IMR-90 (cell line): ENCODE data around the gene PLA2G2A. TPM values are rescaled to one million over a fixed set of nuclear protein-coding genes. Genes with fewer than 3 reads are reported as not detected.

Experiments
- ATAC-seq: fragments of 200-7000 bp; cut with Tn5 transposase; 2 replicates; pipeline ENCODE4 v1.9.1; 2020; ENCODE audit warnings: low read depth, mild to moderate bottlenecking, moderate library complexity
- BruUV-seq: library from RNA; stranded (reverse); fragments of 400-500 nt; replicated peaks from 2 replicates; lab custom pipeline; 2021; lab: Mats Ljungman, UMichigan
- CTCF ChIA-PET: fragments of 300-600 bp; formaldehyde crosslinking; extraction: SDS; loops from one replicate; lab custom pipeline; 2021; ENCODE audit warnings: antibody characterized with exemption; lab: Yijun Ruan, JAX
- POLR2A ChIA-PET: fragments of 300-600 bp; sonication (Branson Sonifier 250); formaldehyde crosslinking; loops from one replicate; lab custom pipeline; 2022; ENCODE audit warnings: antibody characterized with exemption; ENCODE audit not compliant: unreplicated experiment; lab: Charles Lee
- DNase-seq: peaks from one replicate; pipeline ENCODE4 v3.0.0; 2013
- H2AFZ ChIP-seq: replicated peaks from 2 replicates; pipeline ENCODE3; 2013; ENCODE audit warnings: low read length, mild to moderate bottlenecking; ENCODE audit not compliant: poor library complexity
- H2AK5ac ChIP-seq: 2 replicates; pipeline ENCODE4 v1.6.1; 2013; ENCODE audit warnings: low read depth, low read length, inconsistent platforms
- H2AK9ac ChIP-seq: replicated peaks from 2 replicates; pipeline ENCODE3; 2013; ENCODE audit warnings: mild to moderate bottlenecking, low read depth, low read length, moderate library complexity; ENCODE audit not compliant: poor library complexity
- H2BK120ac ChIP-seq: 2 replicates; pipeline ENCODE4 v1.6.1; 2013; ENCODE audit warnings: low read depth, low read length, inconsistent platforms
- H2BK15ac ChIP-seq: 3 replicates; pipeline ENCODE4 v1.6.1; 2013; ENCODE audit warnings: low read depth, low read length, inconsistent platforms
- H2BK20ac ChIP-seq: 2 replicates; pipeline ENCODE4 v1.6.1; 2013; ENCODE audit warnings: low read depth, mild to moderate bottlenecking, inconsistent platforms, low read length, moderate library complexity
- H2BK5ac ChIP-seq: 2 replicates; pipeline ENCODE4 v1.6.1; 2013; ENCODE audit warnings: mild to moderate bottlenecking, low read depth, low read length, inconsistent platforms; ENCODE audit not compliant: poor library complexity, severe bottlenecking
- H3K14ac ChIP-seq: replicated peaks from 2 replicates; pipeline ENCODE4 v1.6.1; 2013; ENCODE audit warnings: low read depth, low read length, inconsistent platforms
- H3K18ac ChIP-seq: 2 replicates; pipeline ENCODE4 v1.6.1; 2013; ENCODE audit warnings: low read depth, low read length, control low read depth
- H3K23ac ChIP-seq: 2 replicates; pipeline ENCODE4 v1.6.1; 2013; ENCODE audit warnings: low read depth, low read length, inconsistent platforms
- H3K27ac ChIP-seq: 2 replicates; pipeline ENCODE4 v1.5.1; 2013; ENCODE audit warnings: mild to moderate bottlenecking, control low read depth, low read length; ENCODE audit not compliant: insufficient read depth
- H3K27me3 ChIP-seq: 2 replicates; pipeline ENCODE4 v1.6.1; 2013; ENCODE audit warnings: low read length; ENCODE audit not compliant: control insufficient read depth, insufficient read depth
- H3K36me3 ChIP-seq: 2 replicates; pipeline ENCODE4 v1.6.1; 2013; ENCODE audit warnings: low read length, mixed read lengths; ENCODE audit not compliant: control insufficient read depth, insufficient read depth
- H3K4ac ChIP-seq: 2 replicates; pipeline ENCODE4 v1.6.1; 2013; ENCODE audit warnings: low read depth, low read length, inconsistent platforms
- H3K4me1 ChIP-seq: 2 replicates; pipeline ENCODE4 v1.6.1; 2013; ENCODE audit warnings: low read length, mixed read lengths; ENCODE audit not compliant: control insufficient read depth, insufficient read depth
- H3K4me2 ChIP-seq: 2 replicates; pipeline ENCODE4 v1.6.1; 2013; ENCODE audit warnings: low read depth, mild to moderate bottlenecking, control low read depth, low read length, moderate library complexity
- H3K4me3 ChIP-seq: 2 replicates; pipeline ENCODE4 v1.5.1; 2013; ENCODE audit warnings: low read depth, mild to moderate bottlenecking, control low read depth, low read length, moderate library complexity; ENCODE audit not compliant: insufficient read depth
- H3K56ac ChIP-seq: 2 replicates; pipeline ENCODE4 v1.6.1; 2013; ENCODE audit warnings: low read length, inconsistent platforms; ENCODE audit not compliant: insufficient read depth; ENCODE audit errors: extremely low read depth
- H3K79me1 ChIP-seq, 2 experiments: 2 replicates each; pipeline ENCODE4 v1.6.1; 2013; ENCODE audit warnings: low read length in 2 of 2, inconsistent platforms in 1 of 2, low read depth in 1 of 2
- H3K9ac ChIP-seq: 2 replicates; pipeline ENCODE4 v1.6.1; 2013; ENCODE audit warnings: low read depth, low read length, control low read depth
- H3K9me1 ChIP-seq: 2 replicates; pipeline ENCODE4 v1.6.1; 2013; ENCODE audit warnings: low read length, inconsistent platforms; ENCODE audit not compliant: insufficient read depth
- H3K9me3 ChIP-seq: 2 replicates; pipeline ENCODE4 v1.6.1; 2013; ENCODE audit warnings: low read length; ENCODE audit not compliant: control insufficient read depth, insufficient read depth
- H4K20me1 ChIP-seq: 2 replicates; pipeline ENCODE4 v1.6.1; 2013; ENCODE audit warnings: low read length, inconsistent platforms; ENCODE audit not compliant: insufficient read depth
- H4K5ac ChIP-seq: 2 replicates; pipeline ENCODE4 v1.6.1; 2013; ENCODE audit warnings: mild to moderate bottlenecking, low read depth, low read length, control low read depth
- H4K8ac ChIP-seq, 2 experiments: 2 replicates each; pipeline ENCODE4 v1.6.1; 2013; ENCODE audit warnings: low read depth in 2 of 2, low read length in 2 of 2, control low read depth in 1 of 2, inconsistent platforms in 1 of 2
- H4K91ac ChIP-seq: 2 replicates; pipeline ENCODE4 v1.6.1; 2013; ENCODE audit warnings: low read depth, low read length, inconsistent platforms; ENCODE audit not compliant: insufficient read depth
- BHLHE40 ChIP-seq: fragments of 150-350 bp; IDR thresholded peaks from 2 replicates; pipeline ENCODE4 v1.6.1; 2016; ENCODE audit warnings: mild to moderate bottlenecking, low read depth, low read length
- CHD1 ChIP-seq: IDR thresholded peaks from 2 replicates; pipeline ENCODE4 v1.6.1; 2012; ENCODE audit warnings: low read depth, low read length, improper control_type of control experiment
- MAZ ChIP-seq: IDR thresholded peaks from 2 replicates; pipeline ENCODE4 v1.6.1; 2012; ENCODE audit warnings: low read depth, mild to moderate bottlenecking, low read length, improper control_type of control experiment, moderate library complexity, borderline replicate concordance
- POLR2A ChIP-seq: IDR thresholded peaks from 2 replicates; pipeline ENCODE4 v1.6.1; 2012; ENCODE audit warnings: mild to moderate bottlenecking, low read depth, low read length
- RCOR1 ChIP-seq: IDR thresholded peaks from 2 replicates; pipeline ENCODE4 v1.6.1; 2012; ENCODE audit warnings: mild to moderate bottlenecking, low read length, improper control_type of control experiment; ENCODE audit not compliant: insufficient replicate concordance
- SMC3 ChIP-seq: fragments of 150-350 bp; IDR thresholded peaks from 2 replicates; pipeline ENCODE4 v1.6.1; 2016; ENCODE audit warnings: low read depth, mild to moderate bottlenecking, antibody characterized with exemption, low read length, moderate library complexity
- WGBS, 2 experiments: methylation state at CpG; one replicate each; pipeline versions ENCODE4 v1.1.5 to v1.1.7; 2013; ENCODE audit warnings: missing lambda C conversion rate in 2 of 2; ENCODE audit not compliant: insufficient read length in 1 of 2; ENCODE audit errors: extremely low coverage in 2 of 2; 5-methylcytosine and 5-hydroxymethylcytosine counted together
- dilution Hi-C: fragments of 300-500 bp; cut with HindIII; formaldehyde crosslinking; loops from one replicate; pipeline ENCODE4 v1.14.3; 2018; ENCODE audit warnings: low sequenced_read_pairs; ENCODE audit not compliant: unreplicated experiment
- in situ Hi-C: fragments of 300-500 bp; cut with MboI; formaldehyde crosslinking; loops from 3 replicates; pipeline ENCODE4 v1.14.3; 2019; ENCODE audit warnings: low sequenced_read_pairs, inconsistent platforms, mixed read lengths
- intact Hi-C: fragments of 100-400 bp; cut with micrococcal nuclease; formaldehyde crosslinking; loops from 2 replicates; pipeline ENCODE4 v1.10.0; 2022
- polyA plus RNA-seq, 3 experiments: library from polyadenylated mRNA; depleted of rRNA; stranded (reverse); fragments of >200 nt; gene quantifications; 2 replicates each; pipeline ENCODE4 v1.2.3, GENCODE V29; 2012; ENCODE audit warnings: low replicate concordance in 1 of 3
- total RNA-seq: library from RNA; depleted of rRNA; stranded (reverse); fragments of >200 nt; gene quantifications from 2 replicates; pipeline ENCODE4 v1.2.3, GENCODE V29; 2012
- TF ChIP-seq, protein P1 (sequence below): fragments of 150-350 bp; IDR thresholded peaks from 2 replicates; pipeline ENCODE4 v1.6.1; 2017; ENCODE audit warnings: mild to moderate bottlenecking, antibody characterized with exemption, low read length, low read depth
- TF ChIP-seq, protein P2 (sequence below): conservative IDR thresholded peaks from 2 replicates; pipeline ENCODE4 v1.5.1; 2012; ENCODE audit warnings: mild to moderate bottlenecking, low read depth, low read length, improper control_type of control experiment

Gene PLA2G2A
- total and polyA plus RNA-seq, 2 of the 4 experiments (the other 2 are of a cell fraction), result not detected

DNA sequence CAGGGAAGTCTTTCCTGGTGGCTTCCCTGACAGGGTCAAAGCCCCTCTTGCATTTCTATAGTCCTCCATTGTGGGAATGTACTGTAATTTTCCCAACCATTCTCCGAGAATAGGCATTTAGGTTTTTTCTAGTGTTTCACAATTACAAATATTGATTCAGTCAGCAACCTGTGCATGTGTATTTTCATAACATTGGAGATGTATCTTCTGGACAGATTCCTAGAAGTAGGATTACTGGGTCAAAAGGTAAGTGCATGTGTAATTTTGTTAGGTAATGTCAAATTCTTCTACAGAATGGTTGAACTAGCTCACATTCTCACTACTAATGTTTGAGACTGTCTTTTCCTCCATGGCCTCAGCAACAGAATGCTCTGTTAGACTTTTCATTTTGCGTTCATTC, 8.3 kb upstream of the PLA2G2A start:
- Histone ChIP-seq H2BK5ac (no peak overlapping the region), H3K79me1 (no peaks in the 10 kb centered on the region), H3K4me2 (no peak overlapping the region), H3K27ac (no peak overlapping the region), H3K23ac (no peak overlapping the region), H4K5ac (no peak overlapping the region), H4K91ac (no peak overlapping the region), H2AK9ac (no peak overlapping the region), H4K20me1 (no peaks in the 10 kb centered on the region), H2BK120ac (no peak overlapping the region), H3K9me1 (no peaks in the 10 kb centered on the region), H3K4ac (no peak overlapping the region), H2AFZ (no peak overlapping the region), H2AK5ac (no peak overlapping the region), H3K9ac (no peak overlapping the region), H2BK15ac (no peak overlapping the region), H3K14ac (no peak overlapping the region), H3K9me3 (no peaks in the 10 kb centered on the region), H3K18ac (no peak overlapping the region), H3K36me3 (no peaks in the 10 kb centered on the region), H2BK20ac (no peak overlapping the region), H4K8ac (no peak overlapping the region), H3K4me1 (no peaks in the 10 kb centered on the region), H3K4me3 (no peak overlapping the region), H3K56ac (no peak overlapping the region), H3K27me3 (peaks cover 1% of the 10 kb centered on the region)
- dilution Hi-C loops, result no loop called here
- ChIA-PET CTCF (no interaction called here), POLR2A (no interaction called here)
- ATAC-seq (no peak), DNase-seq (no peak)
- WGBS, 2 experiments, result no CpG with 5 or more reads among the region's 2 CpGs
- intact Hi-C loops, result no loop called here
- no peak for TF ChIP-seq MAZ
- TF ChIP-seq SMC3, result no peak
- no peak for TF ChIP-seq POLR2A
- TF ChIP-seq, protein P1, sequence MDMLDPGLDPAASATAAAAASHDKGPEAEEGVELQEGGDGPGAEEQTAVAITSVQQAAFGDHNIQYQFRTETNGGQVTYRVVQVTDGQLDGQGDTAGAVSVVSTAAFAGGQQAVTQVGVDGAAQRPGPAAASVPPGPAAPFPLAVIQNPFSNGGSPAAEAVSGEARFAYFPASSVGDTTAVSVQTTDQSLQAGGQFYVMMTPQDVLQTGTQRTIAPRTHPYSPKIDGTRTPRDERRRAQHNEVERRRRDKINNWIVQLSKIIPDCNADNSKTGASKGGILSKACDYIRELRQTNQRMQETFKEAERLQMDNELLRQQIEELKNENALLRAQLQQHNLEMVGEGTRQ, result no peak
- no peak for TF ChIP-seq CHD1
- TF ChIP-seq BHLHE40, result no peak
- TF ChIP-seq RCOR1, result no peak
- TF ChIP-seq, protein P2, sequence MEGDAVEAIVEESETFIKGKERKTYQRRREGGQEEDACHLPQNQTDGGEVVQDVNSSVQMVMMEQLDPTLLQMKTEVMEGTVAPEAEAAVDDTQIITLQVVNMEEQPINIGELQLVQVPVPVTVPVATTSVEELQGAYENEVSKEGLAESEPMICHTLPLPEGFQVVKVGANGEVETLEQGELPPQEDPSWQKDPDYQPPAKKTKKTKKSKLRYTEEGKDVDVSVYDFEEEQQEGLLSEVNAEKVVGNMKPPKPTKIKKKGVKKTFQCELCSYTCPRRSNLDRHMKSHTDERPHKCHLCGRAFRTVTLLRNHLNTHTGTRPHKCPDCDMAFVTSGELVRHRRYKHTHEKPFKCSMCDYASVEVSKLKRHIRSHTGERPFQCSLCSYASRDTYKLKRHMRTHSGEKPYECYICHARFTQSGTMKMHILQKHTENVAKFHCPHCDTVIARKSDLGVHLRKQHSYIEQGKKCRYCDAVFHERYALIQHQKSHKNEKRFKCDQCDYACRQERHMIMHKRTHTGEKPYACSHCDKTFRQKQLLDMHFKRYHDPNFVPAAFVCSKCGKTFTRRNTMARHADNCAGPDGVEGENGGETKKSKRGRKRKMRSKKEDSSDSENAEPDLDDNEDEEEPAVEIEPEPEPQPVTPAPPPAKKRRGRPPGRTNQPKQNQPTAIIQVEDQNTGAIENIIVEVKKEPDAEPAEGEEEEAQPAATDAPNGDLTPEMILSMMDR, result no peak
- no TSS peak for BruUV-seq
- in situ Hi-C loops, result no loop called here
